ENCODE results near the gene YIPF1.

YIPF1 gene

DNA sequence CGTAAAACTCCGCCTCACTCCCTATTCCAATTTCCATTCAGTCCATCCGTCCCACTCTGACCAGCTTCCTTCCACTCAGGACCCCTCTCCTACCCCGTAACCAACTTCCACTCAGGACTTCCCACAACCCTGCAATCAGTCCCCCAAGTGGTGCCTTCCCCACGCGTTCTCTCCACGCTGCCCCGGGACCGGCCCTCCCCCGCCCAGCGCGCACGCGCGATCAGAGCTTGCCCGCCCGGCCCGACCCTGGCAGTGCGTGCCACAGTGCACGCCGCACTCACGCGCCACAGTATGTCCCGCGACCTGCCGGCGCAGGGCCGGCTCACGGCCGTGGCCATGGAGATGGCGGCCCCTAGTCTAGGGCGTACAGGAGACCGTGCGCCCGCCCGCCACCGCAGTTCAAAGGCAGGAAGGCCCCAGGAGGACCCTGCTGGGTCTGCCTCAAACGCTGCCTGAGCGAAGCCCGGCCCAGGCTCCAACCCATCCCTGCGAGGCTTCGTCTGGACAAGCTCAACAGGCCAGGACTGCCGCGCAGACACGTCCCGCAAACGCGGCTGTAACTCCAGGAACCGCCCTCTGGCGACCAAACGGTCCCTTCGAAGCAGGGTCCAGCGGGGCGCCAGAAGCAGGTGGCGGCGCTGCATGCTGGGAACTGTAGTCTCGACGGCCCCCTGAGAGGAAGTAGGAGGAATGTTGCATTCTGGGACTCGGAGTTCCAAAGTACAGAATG lies 51.5 kb downstream of the YIPF1 start, which contains the start of gene NDC1:
Gene NDC1 (minus strand): TSS at position 373 of the 730 bp plus-strand sequence. CDS start 35 bp downstream, at position 338.
- TF ChIP-seq, protein P1, sequence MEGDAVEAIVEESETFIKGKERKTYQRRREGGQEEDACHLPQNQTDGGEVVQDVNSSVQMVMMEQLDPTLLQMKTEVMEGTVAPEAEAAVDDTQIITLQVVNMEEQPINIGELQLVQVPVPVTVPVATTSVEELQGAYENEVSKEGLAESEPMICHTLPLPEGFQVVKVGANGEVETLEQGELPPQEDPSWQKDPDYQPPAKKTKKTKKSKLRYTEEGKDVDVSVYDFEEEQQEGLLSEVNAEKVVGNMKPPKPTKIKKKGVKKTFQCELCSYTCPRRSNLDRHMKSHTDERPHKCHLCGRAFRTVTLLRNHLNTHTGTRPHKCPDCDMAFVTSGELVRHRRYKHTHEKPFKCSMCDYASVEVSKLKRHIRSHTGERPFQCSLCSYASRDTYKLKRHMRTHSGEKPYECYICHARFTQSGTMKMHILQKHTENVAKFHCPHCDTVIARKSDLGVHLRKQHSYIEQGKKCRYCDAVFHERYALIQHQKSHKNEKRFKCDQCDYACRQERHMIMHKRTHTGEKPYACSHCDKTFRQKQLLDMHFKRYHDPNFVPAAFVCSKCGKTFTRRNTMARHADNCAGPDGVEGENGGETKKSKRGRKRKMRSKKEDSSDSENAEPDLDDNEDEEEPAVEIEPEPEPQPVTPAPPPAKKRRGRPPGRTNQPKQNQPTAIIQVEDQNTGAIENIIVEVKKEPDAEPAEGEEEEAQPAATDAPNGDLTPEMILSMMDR (conservative IDR thresholded peaks at IDR 0.05; ENCODE audit: low read length): peak; percentile 14
- peak within 1 kb of the TSS; percentile 98 for H3K4me3 ChIP-seq (ENCODE audit: low read length)
- DNase-seq (ENCODE audit: low read depth): peak; percentile 94

DNA sequence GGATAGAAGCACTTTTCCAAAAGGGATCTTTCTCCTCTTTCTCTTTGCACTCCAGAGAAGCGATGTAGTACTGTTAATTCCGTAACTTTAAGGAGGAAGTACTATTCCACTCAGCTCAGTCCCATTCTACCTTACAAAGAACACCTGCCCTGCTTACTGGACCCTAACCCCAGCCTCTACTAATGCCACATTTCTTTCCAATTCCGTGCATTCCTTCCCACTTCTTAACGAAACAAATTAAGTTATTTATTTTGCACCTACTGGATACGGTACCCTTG lies 52.0 kb downstream of the YIPF1 start:
- no peak for DNase-seq (ENCODE audit: low read depth)
- peak overlapping the region; percentile 98 for H3K4me3 ChIP-seq (ENCODE audit: low read length)
- TF ChIP-seq, protein P1 (conservative IDR thresholded peaks at IDR 0.05; ENCODE audit: low read length): no peak

DNA sequence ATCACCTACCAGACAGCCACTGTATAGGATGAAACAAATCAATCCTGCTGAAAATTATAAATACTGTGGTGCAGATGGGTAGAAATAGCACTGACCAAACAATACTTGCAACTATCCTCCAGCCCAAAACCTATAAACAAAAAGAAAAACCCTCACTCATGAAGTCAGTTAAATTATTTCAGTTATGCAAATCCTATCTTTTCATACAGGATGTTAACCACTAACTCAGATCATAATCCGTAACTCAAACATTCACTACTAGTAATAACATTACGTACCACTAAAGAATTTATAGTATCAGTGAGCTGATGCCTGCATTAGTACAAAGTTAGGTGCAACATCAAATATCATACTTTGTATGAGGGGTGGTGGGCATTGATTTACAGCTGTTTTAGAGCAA lies 54.1 kb downstream of the YIPF1 start:
- DNase-seq (ENCODE audit: low read depth): no peak
- TF ChIP-seq, protein P1 (conservative IDR thresholded peaks at IDR 0.05; ENCODE audit: low read length): no peak
- no peak overlapping the region for H3K4me3 ChIP-seq (ENCODE audit: low read length)

DNA sequence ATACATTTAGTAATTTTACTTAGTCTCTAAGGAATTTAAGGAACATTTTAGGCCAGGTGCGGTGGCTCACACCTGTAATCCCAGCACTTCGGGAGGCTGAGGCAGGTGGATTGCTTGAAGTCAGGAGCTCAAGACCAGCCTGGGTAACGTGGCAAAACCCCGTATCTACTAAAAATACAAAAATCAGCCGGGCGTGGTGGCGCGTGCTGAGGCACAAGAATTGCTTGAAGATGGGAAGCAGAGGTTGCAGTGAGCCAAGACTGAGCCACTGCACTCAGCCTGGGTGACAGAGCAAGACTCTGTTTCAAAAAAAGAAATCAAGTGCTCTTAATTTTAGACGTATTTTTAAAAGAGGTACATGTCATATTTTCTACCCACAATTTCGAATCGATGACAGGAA lies 54.8 kb downstream of the YIPF1 start:
- no peak overlapping the region for H3K4me3 ChIP-seq (ENCODE audit: low read length)
- TF ChIP-seq, protein P1 (conservative IDR thresholded peaks at IDR 0.05; ENCODE audit: low read length): no peak
- DNase-seq (ENCODE audit: low read depth): no peak

DNA sequence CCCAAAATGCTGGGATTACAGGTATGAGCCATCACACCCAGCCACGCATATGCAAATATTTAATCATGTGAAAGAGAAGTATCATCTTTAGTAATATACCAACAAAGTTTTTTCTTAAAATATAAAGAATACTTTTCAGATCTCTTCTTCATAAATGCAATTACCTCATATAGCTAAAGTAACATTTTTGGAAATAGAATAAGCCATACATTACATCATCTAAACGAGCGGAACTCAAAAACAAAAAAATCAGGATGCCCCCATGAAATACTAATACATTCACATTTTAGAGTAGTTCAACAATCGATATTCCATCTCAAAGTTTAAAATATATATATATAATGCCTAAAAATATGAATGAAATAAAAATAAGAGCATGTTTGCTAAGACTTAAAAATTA lies 56.2 kb downstream of the YIPF1 start:
- no peak for DNase-seq (ENCODE audit: low read depth)
- TF ChIP-seq, protein P1 (conservative IDR thresholded peaks at IDR 0.05; ENCODE audit: low read length): no peak
- no peak overlapping the region for H3K4me3 ChIP-seq (ENCODE audit: low read length)

DNA sequence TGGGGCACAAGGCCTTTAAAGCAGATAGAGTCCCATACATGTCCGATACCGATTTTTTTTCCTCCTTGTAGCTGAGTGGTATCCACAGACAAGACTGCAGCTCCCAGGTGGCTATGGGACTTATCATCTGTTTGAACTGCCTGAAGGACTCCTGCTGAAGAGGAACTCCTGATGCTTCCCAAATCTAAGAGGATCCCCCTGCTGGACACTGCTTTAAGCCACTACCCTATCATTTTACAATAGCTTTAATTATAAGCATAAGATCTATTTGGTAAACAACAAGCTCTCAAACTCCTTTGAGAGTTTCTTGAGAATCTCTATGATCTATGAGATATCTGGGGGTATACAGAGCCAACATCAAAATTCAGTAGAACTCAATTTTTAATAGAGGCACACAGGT lies 63.2 kb downstream of the YIPF1 start:
- peak; percentile 54 for DNase-seq (ENCODE audit: low read depth)
- TF ChIP-seq, protein P1 (conservative IDR thresholded peaks at IDR 0.05; ENCODE audit: low read length): peak; percentile 54
- H3K4me3 ChIP-seq (ENCODE audit: low read length): no peak overlapping the region

DNA sequence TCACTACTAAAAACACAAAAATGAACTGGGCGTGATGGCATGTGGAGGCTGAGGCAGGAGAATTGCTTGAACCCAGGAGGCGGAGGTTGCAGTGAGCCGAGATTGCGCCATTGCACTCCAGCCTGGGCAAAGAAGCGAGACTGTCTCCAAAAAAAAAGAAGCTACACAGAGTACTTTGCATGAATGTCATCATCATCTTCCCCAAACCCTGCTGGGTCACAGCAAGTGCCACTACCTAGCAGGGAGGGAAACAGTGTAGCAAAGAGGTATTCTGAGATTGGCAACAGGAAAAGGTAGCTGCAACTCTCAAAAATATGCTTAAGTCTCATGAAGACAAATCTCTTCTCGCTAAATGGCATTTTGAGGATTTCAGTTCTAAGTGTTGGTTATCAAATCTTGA lies 64.3 kb downstream of the YIPF1 start:
- TF ChIP-seq, protein P1 (conservative IDR thresholded peaks at IDR 0.05; ENCODE audit: low read length): no peak
- no peak for DNase-seq (ENCODE audit: low read depth)

More for the DNA sequence above, 64.3 kb downstream of the YIPF1 start:
- no peak overlapping the region for H3K4me3 ChIP-seq (ENCODE audit: low read length)
